Prostate gland (tissue), 2 donors: Measurements from ENCODE around the gene DOCK11.

ENCODE experiments used
- POLR2A ChIP-seq: fragments of 450-650 bp; IDR thresholded peaks from one replicate; pipeline ENCODE4 v1.6.1; 2016; ENCODE audit warnings: antibody characterized with exemption, mild to moderate bottlenecking
- POLR2AphosphoS5 ChIP-seq: sonication (generic); formaldehyde crosslinking; IDR thresholded peaks from one replicate; pipeline ENCODE4 v1.6.1; 2017; ENCODE audit warnings: antibody characterized with exemption
- TF ChIP-seq, protein P1 (sequence below), 4 experiments: fragments of 200-600 bp in 2 of 4; fragments of 450-650 bp in 2 of 4; sonication (generic) in 2 of 4; IDR thresholded peaks; 1 replicate in 3 of 4; 2 replicates in 1 of 4; pipeline ENCODE4 v1.5.1; 2016 to 2019; ENCODE audit warnings: antibody characterized with exemption in 4 of 4, mild to moderate bottlenecking in 2 of 4, moderate library complexity in 2 of 4

DNA sequence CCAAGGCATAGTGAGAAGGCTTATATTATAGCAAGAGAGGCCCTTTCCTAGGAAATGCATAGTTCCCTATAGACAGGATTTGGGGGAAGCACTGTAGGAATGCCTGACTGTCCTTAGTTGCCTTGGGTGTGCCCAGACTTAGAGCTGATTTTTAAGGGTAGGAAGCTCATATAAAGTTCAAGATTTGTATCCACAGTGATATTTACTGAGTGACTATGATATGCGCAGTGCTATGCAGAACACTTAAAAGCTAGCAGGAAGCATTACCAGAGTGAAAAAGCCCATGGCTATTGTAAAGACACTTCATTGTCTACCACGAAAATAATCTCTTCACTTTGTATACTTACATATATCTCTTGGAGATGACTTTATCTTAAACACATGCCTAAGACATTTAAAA is 181.7 kb downstream of the DOCK11 start:
- TF ChIP-seq, protein P1, sequence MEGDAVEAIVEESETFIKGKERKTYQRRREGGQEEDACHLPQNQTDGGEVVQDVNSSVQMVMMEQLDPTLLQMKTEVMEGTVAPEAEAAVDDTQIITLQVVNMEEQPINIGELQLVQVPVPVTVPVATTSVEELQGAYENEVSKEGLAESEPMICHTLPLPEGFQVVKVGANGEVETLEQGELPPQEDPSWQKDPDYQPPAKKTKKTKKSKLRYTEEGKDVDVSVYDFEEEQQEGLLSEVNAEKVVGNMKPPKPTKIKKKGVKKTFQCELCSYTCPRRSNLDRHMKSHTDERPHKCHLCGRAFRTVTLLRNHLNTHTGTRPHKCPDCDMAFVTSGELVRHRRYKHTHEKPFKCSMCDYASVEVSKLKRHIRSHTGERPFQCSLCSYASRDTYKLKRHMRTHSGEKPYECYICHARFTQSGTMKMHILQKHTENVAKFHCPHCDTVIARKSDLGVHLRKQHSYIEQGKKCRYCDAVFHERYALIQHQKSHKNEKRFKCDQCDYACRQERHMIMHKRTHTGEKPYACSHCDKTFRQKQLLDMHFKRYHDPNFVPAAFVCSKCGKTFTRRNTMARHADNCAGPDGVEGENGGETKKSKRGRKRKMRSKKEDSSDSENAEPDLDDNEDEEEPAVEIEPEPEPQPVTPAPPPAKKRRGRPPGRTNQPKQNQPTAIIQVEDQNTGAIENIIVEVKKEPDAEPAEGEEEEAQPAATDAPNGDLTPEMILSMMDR (IDR thresholded peaks at IDR 0.05) = no peak
- TF ChIP-seq POLR2A (no peak), POLR2AphosphoS5 (no peak)
